ENCODE results near the gene SLC16A3. TPM values are rescaled to one million over a fixed set of nuclear protein-coding genes. Genes with fewer than 3 reads are reported as not detected.

Gene SLC16A3
- total RNA-seq: 12.9 and 18.1 TPM in 2 replicates
- long read RNA-seq: 0 reads

DNA sequence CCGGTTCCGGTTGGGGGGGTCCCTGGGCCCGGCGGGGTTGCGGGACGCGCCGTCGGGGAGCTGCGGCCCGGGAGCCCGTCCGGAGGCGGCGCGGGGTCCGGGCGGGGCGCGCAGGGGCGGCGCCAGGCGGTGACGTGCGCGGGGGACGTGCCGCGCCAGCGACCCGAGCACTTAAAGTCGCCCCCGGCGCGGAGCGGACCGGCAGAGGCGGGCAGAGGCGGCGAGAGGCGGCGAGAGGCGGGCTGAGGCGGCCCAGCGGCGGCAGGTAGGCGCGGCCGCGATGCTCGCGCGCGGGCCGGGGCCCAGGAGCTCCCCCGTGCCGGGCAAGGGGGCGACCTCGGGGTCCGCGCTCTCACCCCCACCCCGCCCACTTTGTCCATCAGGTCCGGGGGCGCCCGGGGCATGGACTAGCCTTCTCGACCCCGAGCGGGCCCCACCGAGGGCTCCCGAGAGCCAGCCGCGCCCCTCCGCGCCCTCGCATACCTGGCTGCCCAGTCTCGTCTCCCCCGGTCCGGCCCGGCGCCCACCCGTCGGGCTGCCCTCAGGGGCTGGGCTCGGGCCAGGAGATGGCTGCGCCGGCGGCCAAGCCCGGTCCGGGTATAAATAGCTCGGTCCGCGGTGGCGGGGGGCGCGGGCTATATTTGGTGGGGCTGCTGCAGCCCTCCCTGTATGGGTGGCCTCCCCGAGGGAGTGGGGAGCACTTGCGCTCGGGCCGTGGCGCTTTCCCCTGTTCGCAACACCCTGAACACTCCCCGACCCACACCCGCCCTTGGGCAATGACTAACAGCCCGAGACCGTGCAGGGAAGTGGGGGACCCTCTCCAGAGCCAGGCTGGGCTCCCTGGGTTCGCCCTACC lies at the start of gene SLC16A3:
SLC16A3 (plus strand) TSS at position 201 of the 856 bp plus-strand sequence. CDS start 6,967 bp downstream, outside the sequence.
- TF ChIP-seq, protein P1, sequence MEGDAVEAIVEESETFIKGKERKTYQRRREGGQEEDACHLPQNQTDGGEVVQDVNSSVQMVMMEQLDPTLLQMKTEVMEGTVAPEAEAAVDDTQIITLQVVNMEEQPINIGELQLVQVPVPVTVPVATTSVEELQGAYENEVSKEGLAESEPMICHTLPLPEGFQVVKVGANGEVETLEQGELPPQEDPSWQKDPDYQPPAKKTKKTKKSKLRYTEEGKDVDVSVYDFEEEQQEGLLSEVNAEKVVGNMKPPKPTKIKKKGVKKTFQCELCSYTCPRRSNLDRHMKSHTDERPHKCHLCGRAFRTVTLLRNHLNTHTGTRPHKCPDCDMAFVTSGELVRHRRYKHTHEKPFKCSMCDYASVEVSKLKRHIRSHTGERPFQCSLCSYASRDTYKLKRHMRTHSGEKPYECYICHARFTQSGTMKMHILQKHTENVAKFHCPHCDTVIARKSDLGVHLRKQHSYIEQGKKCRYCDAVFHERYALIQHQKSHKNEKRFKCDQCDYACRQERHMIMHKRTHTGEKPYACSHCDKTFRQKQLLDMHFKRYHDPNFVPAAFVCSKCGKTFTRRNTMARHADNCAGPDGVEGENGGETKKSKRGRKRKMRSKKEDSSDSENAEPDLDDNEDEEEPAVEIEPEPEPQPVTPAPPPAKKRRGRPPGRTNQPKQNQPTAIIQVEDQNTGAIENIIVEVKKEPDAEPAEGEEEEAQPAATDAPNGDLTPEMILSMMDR (IDR thresholded peaks at IDR 0.05): no peak

DNA sequence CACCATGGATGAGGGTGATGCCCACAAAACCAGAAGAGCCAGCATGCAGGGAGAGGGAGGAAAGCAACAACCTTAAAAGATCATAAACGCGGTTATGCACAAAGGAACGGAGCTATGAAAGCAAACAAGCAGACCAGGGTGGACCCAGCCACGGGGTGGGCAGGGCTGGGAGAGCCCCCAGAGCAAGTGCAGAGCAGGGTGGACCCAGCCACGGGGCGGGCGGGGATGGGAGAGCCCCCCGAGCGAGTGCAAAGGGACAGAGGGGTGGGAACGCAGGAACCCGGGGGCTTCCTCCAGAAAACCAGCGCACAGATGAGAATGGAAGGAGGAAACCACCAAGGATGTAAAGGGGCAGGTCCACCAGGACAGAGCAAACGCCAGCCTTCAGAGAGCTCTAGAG lies 49.4 kb upstream of the SLC16A3 start:
- Mint-ChIP-seq H3K4me3 (ENCODE audit: unreplicated experiment) (no peak overlapping the region), H3K27ac (ENCODE audit: unreplicated experiment) (no peak overlapping the region), H3K4me1 (ENCODE audit: unreplicated experiment) (no peaks in the 10 kb centered on the region), H3K36me3 (ENCODE audit: unreplicated experiment) (peaks cover 25% of the 10 kb centered on the region), H3K27me3 (ENCODE audit: unreplicated experiment) (no peaks in the 10 kb centered on the region), H3K9me3 (ENCODE audit: unreplicated experiment) (no peaks in the 10 kb centered on the region)
- DNase-seq (ENCODE audit: extremely low spot score, unreplicated experiment): no peak
- TF ChIP-seq, protein P1 (IDR thresholded peaks at IDR 0.05): no peak

More for the DNA sequence above, at the start of gene SLC16A3:
- Mint-ChIP-seq H3K27me3 (ENCODE audit: unreplicated experiment) (no peaks in the 10 kb centered on the region), H3K36me3 (ENCODE audit: unreplicated experiment) (no peaks in the 10 kb centered on the region), H3K4me3 (ENCODE audit: unreplicated experiment) (peak within 1 kb of the TSS; percentile 55), H3K9me3 (ENCODE audit: unreplicated experiment) (no peaks in the 10 kb centered on the region), H3K4me1 (ENCODE audit: unreplicated experiment) (peaks cover 11% of the 10 kb centered on the region), H3K27ac (ENCODE audit: unreplicated experiment) (peak within 1 kb of the TSS; percentile 69)
- DNase-seq (ENCODE audit: extremely low spot score, unreplicated experiment): no peak

DNA sequence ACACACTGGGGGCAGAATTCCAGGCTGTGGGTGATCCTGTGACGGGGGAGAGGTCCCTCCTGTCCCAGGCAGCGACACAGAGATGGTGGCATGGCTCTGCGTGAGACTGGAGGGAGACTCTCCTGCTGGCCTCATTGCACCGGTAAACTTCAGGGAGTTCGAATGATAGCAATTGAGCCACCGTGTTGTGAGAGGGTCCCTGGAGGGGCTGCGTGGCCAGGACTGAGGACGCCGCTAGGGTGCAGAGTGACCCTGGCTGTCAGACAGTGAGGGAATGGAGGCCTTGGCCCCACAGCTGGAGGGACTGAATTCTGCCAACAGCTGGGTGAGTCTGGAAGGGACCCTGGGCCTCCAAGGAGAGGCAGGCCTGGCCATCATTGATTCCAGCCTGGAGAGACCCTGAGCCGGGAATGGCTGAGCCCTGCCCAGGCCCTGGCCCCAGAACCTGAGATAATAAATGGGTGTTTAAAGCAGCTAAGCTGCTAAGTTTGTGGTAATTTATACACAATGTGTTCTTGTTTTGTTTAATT lies 48.8 kb upstream of the SLC16A3 start:
- Mint-ChIP-seq H3K36me3 (ENCODE audit: unreplicated experiment) (peaks cover 21% of the 10 kb centered on the region), H3K4me1 (ENCODE audit: unreplicated experiment) (no peaks in the 10 kb centered on the region), H3K4me3 (ENCODE audit: unreplicated experiment) (no peak overlapping the region), H3K9me3 (ENCODE audit: unreplicated experiment) (no peaks in the 10 kb centered on the region), H3K27ac (ENCODE audit: unreplicated experiment) (no peak overlapping the region), H3K27me3 (ENCODE audit: unreplicated experiment) (no peaks in the 10 kb centered on the region)
- DNase-seq (ENCODE audit: extremely low spot score, unreplicated experiment): no peak
- TF ChIP-seq, protein P1 (IDR thresholded peaks at IDR 0.05): no peak

DNA sequence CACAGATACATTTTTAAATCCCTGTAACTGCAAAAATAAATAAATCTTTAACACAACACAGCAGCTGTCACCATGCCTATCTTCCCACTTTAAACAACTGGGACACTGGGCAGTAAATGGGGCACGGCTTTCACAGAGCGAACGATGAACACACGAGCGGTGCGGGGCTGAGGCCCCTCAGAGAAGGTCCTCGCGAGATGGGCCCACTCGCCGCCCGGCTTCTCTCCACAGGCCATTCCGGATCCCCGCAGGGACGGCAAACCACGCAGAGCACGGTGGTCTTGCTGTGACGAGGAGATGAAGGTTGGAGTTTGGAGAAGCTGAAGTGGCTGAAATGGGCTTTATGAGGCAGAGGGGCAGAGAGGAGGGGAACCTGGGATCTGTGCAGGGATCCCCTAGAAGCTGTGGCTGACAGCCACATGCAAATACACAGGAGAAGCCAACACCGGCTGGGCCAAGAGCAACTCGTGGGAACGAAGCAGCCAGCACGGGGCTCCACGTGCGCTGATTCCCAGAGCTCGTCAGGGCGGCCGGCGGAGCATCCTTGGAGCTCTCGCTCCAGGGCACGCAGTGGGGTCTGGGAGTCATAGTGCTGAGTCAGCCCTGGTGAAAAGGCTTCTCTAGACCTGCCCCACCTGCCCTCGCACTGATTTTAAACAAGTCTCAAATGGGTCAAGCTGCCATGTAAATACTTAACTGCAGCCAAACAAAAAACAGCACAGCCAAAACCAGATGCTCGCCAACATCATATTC lies 47.9 kb upstream of the SLC16A3 start:
- Mint-ChIP-seq H3K4me1 (ENCODE audit: unreplicated experiment) (no peaks in the 10 kb centered on the region), H3K9me3 (ENCODE audit: unreplicated experiment) (no peaks in the 10 kb centered on the region), H3K27me3 (ENCODE audit: unreplicated experiment) (no peaks in the 10 kb centered on the region), H3K36me3 (ENCODE audit: unreplicated experiment) (peaks cover 15% of the 10 kb centered on the region), H3K27ac (ENCODE audit: unreplicated experiment) (no peak overlapping the region), H3K4me3 (ENCODE audit: unreplicated experiment) (no peak overlapping the region)
- no peak for DNase-seq (ENCODE audit: extremely low spot score, unreplicated experiment)
- TF ChIP-seq, protein P1 (IDR thresholded peaks at IDR 0.05): no peak

DNA sequence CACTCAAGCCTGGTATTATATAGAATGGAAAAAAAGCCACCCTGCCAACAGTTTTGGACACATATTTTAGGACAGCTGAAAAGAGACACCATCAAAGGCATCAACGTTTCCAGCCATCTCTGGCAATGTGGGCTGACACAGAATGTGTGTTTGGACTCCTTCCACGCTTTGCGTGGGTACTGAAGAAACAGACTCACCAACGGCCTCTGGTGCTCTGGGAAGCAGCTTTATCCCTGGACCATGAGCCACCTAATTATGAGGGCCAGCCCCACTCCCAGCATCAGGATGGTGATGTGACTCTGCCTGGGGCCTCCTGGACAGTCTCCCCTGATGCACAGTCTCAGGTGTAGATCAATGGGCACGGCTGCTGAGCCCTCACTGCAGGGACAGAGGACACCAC lies 44.1 kb upstream of the SLC16A3 start:
- Mint-ChIP-seq H3K4me3 (ENCODE audit: unreplicated experiment) (no peak overlapping the region), H3K27me3 (ENCODE audit: unreplicated experiment) (no peaks in the 10 kb centered on the region), H3K36me3 (ENCODE audit: unreplicated experiment) (peaks cover 14% of the 10 kb centered on the region), H3K27ac (ENCODE audit: unreplicated experiment) (no peak overlapping the region), H3K4me1 (ENCODE audit: unreplicated experiment) (no peaks in the 10 kb centered on the region), H3K9me3 (ENCODE audit: unreplicated experiment) (no peaks in the 10 kb centered on the region)
- DNase-seq (ENCODE audit: extremely low spot score, unreplicated experiment): no peak
- TF ChIP-seq, protein P1 (IDR thresholded peaks at IDR 0.05): no peak

Data from osteocyte (in vitro differentiated cells).